OCI-LY3 (cell line): ENCODE measurements around the gene PLP1.

ENCODE experiments used
- EZH2phosphoT487 ChIP-seq: fragments of 200-600 bp; shearing (Covaris generic); IDR thresholded peaks from 2 replicates; pipeline ENCODE4 v1.6.1; 2018; ENCODE audit warnings: antibody characterized with exemption, mixed run types, low read depth
- TF ChIP-seq, protein P1 (sequence below): fragments of 200-600, 300-600 bp; sonication (generic); IDR thresholded peaks from 2 replicates; pipeline ENCODE4 v1.5.1; 2014; ENCODE audit warnings: antibody characterized with exemption, low read length, low read depth

GRCh38 chrX:103811858-103812257 is 35.2 kb downstream of the PLP1 start:
- TF ChIP-seq, protein P1, sequence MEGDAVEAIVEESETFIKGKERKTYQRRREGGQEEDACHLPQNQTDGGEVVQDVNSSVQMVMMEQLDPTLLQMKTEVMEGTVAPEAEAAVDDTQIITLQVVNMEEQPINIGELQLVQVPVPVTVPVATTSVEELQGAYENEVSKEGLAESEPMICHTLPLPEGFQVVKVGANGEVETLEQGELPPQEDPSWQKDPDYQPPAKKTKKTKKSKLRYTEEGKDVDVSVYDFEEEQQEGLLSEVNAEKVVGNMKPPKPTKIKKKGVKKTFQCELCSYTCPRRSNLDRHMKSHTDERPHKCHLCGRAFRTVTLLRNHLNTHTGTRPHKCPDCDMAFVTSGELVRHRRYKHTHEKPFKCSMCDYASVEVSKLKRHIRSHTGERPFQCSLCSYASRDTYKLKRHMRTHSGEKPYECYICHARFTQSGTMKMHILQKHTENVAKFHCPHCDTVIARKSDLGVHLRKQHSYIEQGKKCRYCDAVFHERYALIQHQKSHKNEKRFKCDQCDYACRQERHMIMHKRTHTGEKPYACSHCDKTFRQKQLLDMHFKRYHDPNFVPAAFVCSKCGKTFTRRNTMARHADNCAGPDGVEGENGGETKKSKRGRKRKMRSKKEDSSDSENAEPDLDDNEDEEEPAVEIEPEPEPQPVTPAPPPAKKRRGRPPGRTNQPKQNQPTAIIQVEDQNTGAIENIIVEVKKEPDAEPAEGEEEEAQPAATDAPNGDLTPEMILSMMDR, result no peak
- no peak for TF ChIP-seq EZH2phosphoT487
